ENCODE measurements around the gene CDH10. TPM values are rescaled to one million over a fixed set of nuclear protein-coding genes. Genes with fewer than 3 reads are reported as not detected.

The CDH10 gene
- total and polyA plus RNA-seq, 9 of the 15 experiments (the other 6 are each of a cell fraction or from before 2014, with no cell fraction given), result not detected

GRCh38 chr5:24609706-24610105, 35.1 kb downstream of the CDH10 start:
- in situ Hi-C loops (cut with MboI), result no loop called here
- ATAC-seq, result no peak
- intact Hi-C loops (cut with micrococcal nuclease), result no loop called here
- no TSS peak for BruUV-seq (replicated peaks)
- CTCF ChIA-PET (ENCODE audit: low intra/inter-chr PET ratio), result no interaction called here
- no peak for FAIRE-seq
- Histone ChIP-seq H4K20me1 (replicated peaks; ENCODE audit: control insufficient read depth, insufficient read depth, low read length) (no peaks in the 10 kb centered on the region), H3K27ac (ENCODE audit: extremely low read depth, low read depth, low read length) (no peak overlapping the region), H3K36me3 (ENCODE audit: control insufficient read depth, insufficient read depth, low read length) (no peaks in the 10 kb centered on the region), H3K4me1 (replicated peaks in 1 of 2; ENCODE audit: control insufficient read depth in 2 of 2, insufficient read depth in 2 of 2, low read length in 2 of 2) (no peaks in the 10 kb centered on the region), H2AFZ (ENCODE audit: low read depth, low read length) (no peak overlapping the region), H3K4me2 (ENCODE audit: insufficient read depth, low read length) (no peak overlapping the region), H3K9me1 (ENCODE audit: control insufficient read depth, insufficient read depth, low read length) (no peaks in the 10 kb centered on the region), H3K4me3 (no peak overlapping the region), H3K9ac (ENCODE audit: insufficient read depth in 1 of 2, low read depth in 2 of 2, low read length in 2 of 2) (no peak overlapping the region), H3K9me3 (replicated peaks; ENCODE audit: control insufficient read depth, insufficient read depth, low read depth, low read length) (no peaks in the 10 kb centered on the region), H3K79me2 (ENCODE audit: control insufficient read depth, insufficient read depth, low read length) (no peaks in the 10 kb centered on the region), H3K27me3 (ENCODE audit: control insufficient read depth in 2 of 2, insufficient read depth in 2 of 2, low read length in 2 of 2) (no peaks in the 10 kb centered on the region)
- no peak for TF ChIP-seq IFI16 (CRISPR knock-in tag; IDR thresholded peaks at IDR 0.05)
- TF ChIP-seq FOXM1 (IDR thresholded peaks at IDR 0.05; ENCODE audit: low read depth), result no peak
- no peak for TF ChIP-seq FOXM1 (CRISPR knock-in tag; IDR thresholded peaks at IDR 0.05; ENCODE audit: low read depth)
- no peak for TF ChIP-seq TSC22D4 (tag; IDR thresholded peaks at IDR 0.05)
- TF ChIP-seq SLC30A9 (CRISPR knock-in tag; IDR thresholded peaks at IDR 0.05), result no peak
- TF ChIP-seq RBM15 (IDR thresholded peaks at IDR 0.05; ENCODE audit: insufficient read depth, low read length), result no peak
- no peak for TF ChIP-seq ZC3H4 (CRISPR knock-in tag; IDR thresholded peaks at IDR 0.05; ENCODE audit: borderline replicate concordance)
- WGBS (ENCODE audit: insufficient coverage, low coverage, missing lambda C conversion rate), result 2% methylated on average over 14 of the region's 14 CpGs
- no peak for DNase-seq (ENCODE audit: extremely low read depth in 1 of 4, low spot score in 3 of 4)
- POLR2A ChIA-PET, result interaction anchor here (0.6 kb wide), 1 partner anchor 1295 kb away, joined by 3 read pairs; no protein-coding TSS in a partner anchor

GRCh38 chr5:24606971-24607370, 37.8 kb downstream of the CDH10 start:
- DNase-seq (ENCODE audit: extremely low read depth in 1 of 4, low spot score in 3 of 4) (no peak), ATAC-seq (no peak), FAIRE-seq (no peak)
- 0% methylated on average over 3 of the region's 3 CpGs for WGBS (ENCODE audit: insufficient coverage, low coverage, missing lambda C conversion rate)
- no peaks in the 10 kb centered on the region for H3K36me3 ChIP-seq (ENCODE audit: control insufficient read depth, insufficient read depth, low read length)
- no peaks in the 10 kb centered on the region for H4K20me1 ChIP-seq (replicated peaks; ENCODE audit: control insufficient read depth, insufficient read depth, low read length)
- TF ChIP-seq CBX1 (IDR thresholded peaks at IDR 0.05; ENCODE audit: low read depth) (no peak), ZBTB7A (IDR thresholded peaks at IDR 0.05; ENCODE audit: borderline replicate concordance, control insufficient read depth, low read depth, low read length) (no peak), CREBBP (IDR thresholded peaks at IDR 0.05; ENCODE audit: low read depth, low read length) (no peak), HCFC1 (IDR thresholded peaks at IDR 0.05; ENCODE audit: low read depth, low read length) (no peak), MYBL2 (IDR thresholded peaks at IDR 0.05; ENCODE audit: low read depth) (no peak), MYBL2 (CRISPR knock-in tag; IDR thresholded peaks at IDR 0.05; ENCODE audit: borderline replicate concordance) (no peak), SRSF3 (IDR thresholded peaks at IDR 0.05; ENCODE audit: insufficient read depth, low read length) (no peak), RFX7 (CRISPR knock-in tag; IDR thresholded peaks at IDR 0.05) (no peak), ATF6 (CRISPR knock-in tag; IDR thresholded peaks at IDR 0.05) (no peak), TSC22D4 (tag; IDR thresholded peaks at IDR 0.05) (no peak)
- H3K9me1 ChIP-seq (ENCODE audit: control insufficient read depth, insufficient read depth, low read length), result no peaks in the 10 kb centered on the region
- intact Hi-C loops (cut with micrococcal nuclease) (no loop called here), in situ Hi-C loops (cut with MboI) (no loop called here)
- no peak overlapping the region for H3K27ac ChIP-seq (ENCODE audit: extremely low read depth, low read depth, low read length)
- no peaks in the 10 kb centered on the region for H3K4me1 ChIP-seq (replicated peaks in 1 of 2; ENCODE audit: control insufficient read depth in 2 of 2, insufficient read depth in 2 of 2, low read length in 2 of 2)
- no peaks in the 10 kb centered on the region for H3K79me2 ChIP-seq (ENCODE audit: control insufficient read depth, insufficient read depth, low read length)
- no peak overlapping the region for H3K4me2 ChIP-seq (ENCODE audit: insufficient read depth, low read length)
- no peak overlapping the region for H2AFZ ChIP-seq (ENCODE audit: low read depth, low read length)
- H3K9me3 ChIP-seq (replicated peaks; ENCODE audit: control insufficient read depth, insufficient read depth, low read depth, low read length), result 0 out of 2 replicates have a peak, but pooled peaks cover 2% of the 10 kb centered on the region
- ChIA-PET CTCF (ENCODE audit: low intra/inter-chr PET ratio) (no interaction called here), POLR2A (no interaction called here)
- no TSS peak for BruUV-seq (replicated peaks)
- no peak overlapping the region for H3K9ac ChIP-seq (ENCODE audit: insufficient read depth in 1 of 2, low read depth in 2 of 2, low read length in 2 of 2)
- H3K4me3 ChIP-seq, result no peak overlapping the region
- no peaks in the 10 kb centered on the region for H3K27me3 ChIP-seq (ENCODE audit: control insufficient read depth in 2 of 2, insufficient read depth in 2 of 2, low read length in 2 of 2)

All from K562 (cell line).